ENCODE data around the gene UBAP1.
"Not testable (repeated sequence)": the region's sequence is repeated elsewhere in the genome, so short reads cannot be mapped to it uniquely, and the experiment has no call there.

Gene UBAP1

GRCh38 chr9:34226144-34226760, 47.4 kb downstream of the UBAP1 start:
- not testable (repeated sequence) for DNase-seq

GRCh38 chr9:34227445-34227844, 48.6 kb downstream of the UBAP1 start:
- DNase-seq = no peak

- DNase-seq = no peak
These were observed 51.7 kb downstream of the UBAP1 start for GRCh38 chr9:34230556-34230955.

GRCh38 chr9:34232201-34232600, 53.4 kb downstream of the UBAP1 start:
- DNase-seq = no peak

- no peak for DNase-seq
These were observed 54.8 kb downstream of the UBAP1 start for GRCh38 chr9:34233672-34234071.

GRCh38 chr9:34237836-34238235, 59.0 kb downstream of the UBAP1 start:
- DNase-seq = no peak

GRCh38 chr9:34240006-34240405, 61.2 kb downstream of the UBAP1 start:
- DNase-seq = no peak

GRCh38 chr9:34242830-34243229, 64.0 kb downstream of the UBAP1 start:
- no peak for DNase-seq

GRCh38 chr9:34245212-34245611, 66.4 kb downstream of the UBAP1 start:
- not testable (repeated sequence) for DNase-seq

- peak; percentile 34 for DNase-seq
These were observed 67.6 kb downstream of the UBAP1 start for GRCh38 chr9:34246453-34246852.

- not testable (repeated sequence) for DNase-seq
These were observed 68.9 kb downstream of the UBAP1 start for GRCh38 chr9:34247782-34248181.

GRCh38 chr9:34249274-34249673, 70.4 kb downstream of the UBAP1 start:
- DNase-seq = no peak

- DNase-seq = no peak
These were observed 71.9 kb downstream of the UBAP1 start for GRCh38 chr9:34250721-34251120.

GRCh38 chr9:34252016-34252415, 73.2 kb downstream of the UBAP1 start:
- no peak for DNase-seq

GRCh38 chr9:34252670-34253459, 74.0 kb downstream of the UBAP1 start:
- DNase-seq = no peak

GRCh38 chr9:34253460-34253837, 74.6 kb downstream of the UBAP1 start:
- no peak for DNase-seq

- DNase-seq = no peak
These were observed 75.5 kb downstream of the UBAP1 start for GRCh38 chr9:34254141-34254913.

- DNase-seq = no peak
These were observed 76.4 kb downstream of the UBAP1 start for GRCh38 chr9:34254966-34255825.

- peak; percentile 19 for DNase-seq
These were observed 77.3 kb downstream of the UBAP1 start for GRCh38 chr9:34256104-34256503.

GRCh38 chr9:34256987-34257585, 78.2 kb downstream of the UBAP1 start:
- DNase-seq = no peak

- DNase-seq = no peak
These were observed 80.5 kb downstream of the UBAP1 start for GRCh38 chr9:34259315-34259714.

GRCh38 chr9:34262971-34263370, 84.1 kb downstream of the UBAP1 start:
- DNase-seq = no peak
